Kidney epithelial cell (primary cell): ENCODE measurements around the gene CD7. TPM values are rescaled to one million over a fixed set of nuclear protein-coding genes. Genes with fewer than 3 reads are reported as not detected.

Experiments
- DNase-seq: peaks from one replicate; pipeline ENCODE4 v3.0.0-alpha.2; 2010; ENCODE audit warnings: low read depth
- H3K27me3 ChIP-seq: 2 replicates; pipeline ENCODE4 v1.6.0; 2011; ENCODE audit warnings: low read length; ENCODE audit not compliant: control insufficient read depth, insufficient read depth
- H3K36me3 ChIP-seq: 2 replicates; pipeline ENCODE4 v1.5.1; 2011; ENCODE audit warnings: low read length; ENCODE audit not compliant: control insufficient read depth, insufficient read depth
- H3K4me3 ChIP-seq: 2 replicates; pipeline ENCODE4 v1.5.1; 2011; ENCODE audit warnings: low read depth, mild to moderate bottlenecking, control low read depth, low read length
- CTCF ChIP-seq: IDR thresholded peaks from 2 replicates; pipeline ENCODE4 v1.5.1; 2011; ENCODE audit warnings: mild to moderate bottlenecking, moderate library complexity, low read length, control low read depth, inconsistent platforms; ENCODE audit not compliant: insufficient read depth, poor library complexity, severe bottlenecking
- total RNA-seq: library from RNA; depleted of rRNA; stranded (reverse); fragments of >200 nt; gene quantifications from 2 replicates; pipeline ENCODE4 v1.2.3, GENCODE V29; 2015

The CD7 gene
- total RNA-seq, 1 donor from 2014 or later, result not detected

DNA sequence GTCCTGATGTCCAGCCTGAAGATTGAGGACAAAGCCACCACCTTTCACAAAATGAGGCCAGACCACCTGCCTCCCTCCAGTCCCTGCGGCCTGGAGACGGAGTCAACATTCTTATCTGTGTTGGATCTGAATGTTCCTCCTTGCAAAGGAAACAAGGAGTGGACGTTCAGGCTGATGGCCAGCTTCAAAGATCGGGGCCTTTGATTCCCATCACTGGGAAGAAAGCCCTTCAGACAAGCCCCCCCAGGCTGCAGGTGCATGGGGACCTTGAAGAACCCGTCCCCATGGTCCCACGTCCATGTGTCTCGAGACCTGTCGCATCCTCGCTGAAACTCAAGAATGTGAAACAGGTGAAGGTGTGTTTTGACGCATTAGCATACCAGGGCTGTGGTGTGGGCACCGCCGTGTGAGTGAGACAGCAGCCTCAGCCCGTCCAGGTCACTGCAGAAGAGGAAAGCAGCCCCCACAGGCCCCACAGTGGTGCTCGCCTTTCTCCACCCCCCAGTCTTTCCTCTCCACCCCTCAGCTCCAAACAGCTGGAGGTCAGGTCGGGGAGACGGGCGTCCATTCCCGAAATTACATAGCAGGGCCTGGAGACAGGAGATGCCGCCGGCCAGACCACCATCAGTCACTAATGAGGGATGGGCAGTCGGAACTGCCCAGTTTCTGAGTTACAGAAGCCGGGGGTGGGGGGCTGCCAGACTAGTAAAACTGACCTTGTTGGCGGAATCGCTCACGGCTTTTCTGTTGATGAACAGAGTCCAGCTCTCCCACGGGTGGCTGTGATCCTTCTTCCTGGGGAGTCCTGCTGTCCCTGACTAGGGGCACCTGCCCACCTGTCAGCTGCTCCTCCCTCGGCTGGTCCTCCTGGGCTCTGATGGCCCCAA, 43.0 kb downstream of the CD7 start:
- no peaks in the 10 kb centered on the region for H3K36me3 ChIP-seq
- DNase-seq, result no peak
- no peaks in the 10 kb centered on the region for H3K27me3 ChIP-seq
- peak overlapping the region; percentile 92 for H3K4me3 ChIP-seq
- TF ChIP-seq CTCF, result no peak

DNA sequence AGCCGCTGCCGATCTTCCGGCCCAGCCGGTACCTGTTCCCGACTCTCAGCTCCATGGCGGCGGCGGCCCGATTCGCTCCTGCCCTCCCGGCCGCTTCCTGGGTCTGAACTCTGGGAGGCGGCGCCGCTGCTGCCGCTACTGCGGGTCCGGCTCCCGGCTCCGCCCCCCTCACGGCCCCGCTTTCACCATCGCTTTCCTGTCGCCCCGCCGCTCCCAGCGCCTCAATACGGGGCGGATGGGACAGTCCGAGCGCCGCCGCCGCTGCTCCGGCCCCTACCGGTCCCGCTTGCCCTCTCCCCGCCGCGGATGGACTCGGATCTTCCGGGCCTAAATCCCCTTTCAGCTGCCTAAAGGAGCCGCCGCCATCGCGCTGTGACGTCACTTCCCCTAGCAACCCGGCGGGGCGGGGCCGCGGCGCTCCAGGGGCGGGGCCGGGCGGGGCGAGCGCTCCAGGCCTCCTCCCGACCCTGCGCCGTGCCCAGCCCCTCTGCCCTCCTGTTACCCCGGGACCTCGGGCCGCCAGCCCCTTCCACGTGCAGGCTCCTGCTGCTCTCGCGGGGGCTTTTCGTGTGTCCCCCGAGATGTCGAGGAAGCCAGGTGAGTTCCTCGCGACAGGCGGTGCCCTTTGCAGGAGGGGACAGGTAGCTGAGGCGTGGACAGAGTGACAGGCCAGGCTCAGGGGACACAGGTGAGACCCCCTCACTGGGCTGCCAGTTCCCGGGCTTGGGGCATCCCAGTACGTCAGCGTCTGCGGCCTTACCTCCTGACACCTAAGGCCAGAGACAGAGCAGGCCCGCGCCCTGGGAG, 43.9 kb downstream of the CD7 start, which contains the start of gene CSNK1D:
Gene CSNK1D, minus strand, starts transcription at position 374 of the 807 bp plus-strand sequence. Its CDS starts 319 bp downstream, at position 55.
- no peaks in the 10 kb centered on the region for H3K36me3 ChIP-seq
- H3K27me3 ChIP-seq, result no peaks in the 10 kb centered on the region
- no peak for DNase-seq
- peak within 1 kb of the TSS; percentile 92 for H3K4me3 ChIP-seq
- TF ChIP-seq CTCF, result no peak

DNA sequence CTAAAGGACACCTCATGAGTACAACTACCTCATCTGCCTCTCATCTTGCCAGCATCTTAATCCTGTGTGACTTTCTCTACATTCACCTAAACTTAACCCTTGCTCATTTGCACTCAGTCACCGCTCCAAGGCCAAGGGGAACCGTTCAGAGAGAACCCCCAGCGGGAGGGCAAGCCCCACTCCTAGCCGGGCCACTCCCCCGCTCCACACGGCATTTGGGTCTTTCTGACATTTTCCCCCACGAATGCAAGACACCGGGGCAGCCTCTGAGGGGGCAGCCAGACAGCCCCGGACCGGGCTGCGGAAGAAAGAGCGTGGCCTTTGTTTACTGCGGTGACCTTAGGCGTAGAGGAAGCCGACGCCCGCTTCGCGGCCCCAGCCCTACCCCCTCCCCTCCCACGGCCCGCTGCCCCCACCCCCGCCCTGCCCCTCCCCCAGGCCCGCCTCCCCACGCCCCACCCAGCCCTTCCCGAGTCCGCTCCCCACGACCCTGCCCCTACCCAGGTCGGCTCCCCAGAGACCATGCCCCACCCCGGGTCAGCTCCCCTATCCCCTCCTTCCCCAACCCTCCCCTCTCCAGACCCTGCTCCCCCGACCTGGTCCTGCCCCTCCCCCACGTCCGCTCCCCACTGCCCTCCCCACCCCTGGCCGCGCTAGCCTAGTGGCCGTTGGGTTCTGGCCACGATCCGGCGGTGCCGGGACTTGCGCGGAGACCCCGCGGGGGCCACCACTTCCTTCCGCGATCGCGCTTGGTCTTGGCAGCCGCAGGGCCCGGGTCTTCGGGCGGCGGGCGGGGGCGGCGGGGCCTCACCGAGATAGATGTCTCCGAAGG, 44.7 kb downstream of the CD7 start:
- TF ChIP-seq CTCF, result no peak

DNA sequence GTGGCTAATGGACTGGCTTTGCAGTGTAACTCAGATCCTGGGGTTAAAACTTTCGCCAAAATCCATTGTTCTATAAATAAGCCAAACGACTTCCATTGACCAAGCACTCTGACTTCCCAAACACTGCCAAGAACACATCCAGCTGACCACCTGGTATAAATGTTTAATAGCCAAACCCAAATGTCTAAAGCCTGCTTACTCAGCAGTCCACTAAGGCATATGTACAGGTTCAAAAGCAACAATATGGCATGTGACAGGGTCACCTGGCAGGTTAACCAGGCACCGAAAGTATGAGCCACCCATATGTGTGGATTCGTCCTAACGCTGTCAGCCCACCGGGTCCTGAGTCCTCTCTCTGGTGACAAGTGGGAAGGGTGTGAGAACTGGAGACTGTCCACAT, 46.0 kb downstream of the CD7 start:
- no peak for TF ChIP-seq CTCF
- H3K4me3 ChIP-seq, result no peak overlapping the region

More for the DNA sequence above, 44.7 kb downstream of the CD7 start:
- no peak for DNase-seq
- H3K4me3 ChIP-seq, result peak overlapping the region; percentile 92
- no peaks in the 10 kb centered on the region for H3K36me3 ChIP-seq
- no peaks in the 10 kb centered on the region for H3K27me3 ChIP-seq

DNA sequence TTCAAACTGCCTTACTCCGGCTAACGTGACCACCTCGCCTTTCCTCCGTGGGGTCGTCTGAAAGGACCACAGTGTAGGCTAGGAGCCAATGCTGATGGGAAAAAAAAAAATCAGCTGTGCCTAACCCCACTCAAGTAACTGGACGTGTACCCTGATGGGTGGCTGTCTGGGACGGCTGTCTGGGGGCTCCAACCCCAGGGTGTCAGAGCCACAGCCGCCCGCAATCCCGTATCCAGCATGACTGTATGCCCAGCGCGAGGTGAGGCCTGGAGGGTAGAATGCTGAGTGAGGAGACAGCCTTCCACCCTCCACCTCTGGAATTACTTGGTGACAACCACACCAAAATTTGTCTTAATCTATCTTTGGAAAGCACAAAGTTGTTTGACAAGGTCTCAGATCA, 46.8 kb downstream of the CD7 start:
- no peaks in the 10 kb centered on the region for H3K27me3 ChIP-seq
- DNase-seq, result no peak
- no peaks in the 10 kb centered on the region for H3K36me3 ChIP-seq
- no peak for TF ChIP-seq CTCF
- H3K4me3 ChIP-seq, result no peak overlapping the region

More for the DNA sequence above, 46.0 kb downstream of the CD7 start:
- no peaks in the 10 kb centered on the region for H3K27me3 ChIP-seq
- H3K36me3 ChIP-seq, result no peaks in the 10 kb centered on the region
- no peak for DNase-seq
